ENCODE results near the gene SLX9.

SLX9 gene

DNA sequence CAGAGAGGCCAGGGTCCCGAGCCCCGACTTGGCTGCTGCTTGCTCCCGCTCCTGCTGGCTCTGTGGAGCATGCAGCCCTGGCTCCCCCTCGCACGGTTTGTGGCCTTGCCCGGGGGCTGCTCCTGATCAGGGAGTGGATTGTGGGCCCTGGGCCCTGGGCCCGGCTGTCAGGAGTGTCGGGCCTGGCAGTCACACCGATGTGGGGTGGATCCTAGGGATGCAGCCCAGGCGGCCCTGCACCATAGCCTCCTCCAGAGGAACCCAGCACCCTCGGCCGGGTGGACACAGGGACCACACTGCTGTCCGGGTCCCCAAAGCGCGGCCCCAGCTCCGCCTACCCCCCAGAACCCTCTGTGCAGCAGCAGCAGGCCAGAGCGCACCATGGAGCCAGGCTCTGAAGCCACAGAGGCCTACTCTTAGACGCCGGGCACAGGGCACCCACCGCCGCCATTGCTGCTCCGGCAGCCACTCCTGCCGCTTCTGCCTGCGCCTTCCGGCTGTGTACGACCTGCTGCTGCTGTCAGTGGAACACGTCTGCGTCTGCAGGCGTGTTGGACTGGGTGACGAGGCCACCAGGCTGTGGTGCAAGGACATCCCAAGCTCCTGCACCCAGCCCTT, 9.4 kb downstream of the SLX9 start:
- DNase-seq: no peak

DNA sequence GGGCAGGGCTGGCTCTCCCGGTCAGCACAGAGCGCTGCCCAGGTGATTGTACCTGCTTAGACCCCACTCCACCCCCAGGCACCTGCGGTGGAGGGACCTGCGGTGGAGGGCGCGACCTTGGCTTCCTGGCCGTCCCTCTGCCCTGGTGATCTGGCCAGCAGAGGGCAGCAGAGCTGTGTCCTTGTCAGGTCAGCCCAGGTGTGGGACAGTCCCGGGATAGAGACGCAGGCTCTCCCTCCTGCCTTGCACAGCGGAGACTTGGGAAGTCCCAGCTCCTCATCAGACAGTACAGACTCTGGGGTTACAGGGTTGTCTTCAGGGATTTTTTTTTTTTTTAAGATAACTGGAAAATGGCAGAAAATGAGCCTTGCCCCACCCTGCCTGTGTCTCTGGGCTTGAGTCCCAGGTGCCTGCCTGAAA, 10.0 kb downstream of the SLX9 start:
- peak; percentile 74 for DNase-seq

DNA sequence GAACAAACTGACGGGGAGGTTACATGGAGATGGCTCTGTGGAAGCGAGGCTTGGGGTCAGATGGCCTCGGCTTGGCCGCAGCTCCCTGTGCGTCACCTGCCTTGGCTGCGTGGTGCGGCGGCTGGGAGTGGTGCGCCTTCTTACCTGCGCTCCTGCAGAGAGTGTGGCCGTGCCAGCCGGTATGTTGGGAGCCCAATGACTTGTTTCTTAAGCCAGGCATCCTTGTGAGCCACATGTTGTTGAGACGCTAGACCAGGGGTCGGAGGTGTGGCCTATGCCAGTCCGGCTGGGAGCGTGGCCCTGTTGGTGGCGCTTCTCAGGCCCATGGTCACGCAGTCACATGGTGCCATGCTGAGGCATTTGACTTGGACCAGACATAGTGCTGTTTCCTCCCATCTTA, 10.5 kb downstream of the SLX9 start:
- no peak for DNase-seq

DNA sequence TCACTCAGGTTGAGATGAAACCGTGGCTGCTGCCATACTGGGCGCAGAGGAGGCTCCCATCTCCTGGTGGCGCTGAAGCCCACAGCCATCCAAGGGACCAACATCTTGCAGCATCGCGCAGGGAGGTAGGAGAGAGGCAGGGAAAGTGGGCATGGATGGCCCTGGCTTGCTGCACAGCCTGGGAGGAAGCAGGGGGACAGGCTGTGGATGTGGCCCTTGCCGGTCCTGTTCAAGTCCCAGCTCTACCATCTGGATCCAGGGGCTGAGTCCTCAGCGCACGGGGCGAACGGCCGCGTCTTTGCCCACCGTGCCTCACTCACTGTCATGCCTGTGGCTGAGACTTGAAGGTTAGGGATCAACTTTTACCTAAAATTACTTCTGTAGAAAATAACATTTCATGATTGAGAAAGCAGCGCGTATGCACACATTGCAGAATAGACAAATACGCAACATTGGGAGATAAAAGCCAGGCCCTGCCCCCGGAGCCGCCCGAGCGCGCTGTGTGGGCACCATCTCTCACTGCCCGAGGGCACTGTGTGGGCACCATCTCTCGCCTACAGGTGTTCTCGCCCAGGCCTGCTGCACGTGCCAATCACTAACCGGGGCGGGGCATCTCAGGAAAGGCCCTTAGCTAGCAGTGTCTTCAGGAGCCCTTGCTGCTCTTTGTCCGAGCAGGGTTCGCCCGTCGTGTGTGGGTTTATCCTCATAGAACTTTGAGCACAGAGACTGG, 11.5 kb downstream of the SLX9 start:
- no peak for DNase-seq

DNA sequence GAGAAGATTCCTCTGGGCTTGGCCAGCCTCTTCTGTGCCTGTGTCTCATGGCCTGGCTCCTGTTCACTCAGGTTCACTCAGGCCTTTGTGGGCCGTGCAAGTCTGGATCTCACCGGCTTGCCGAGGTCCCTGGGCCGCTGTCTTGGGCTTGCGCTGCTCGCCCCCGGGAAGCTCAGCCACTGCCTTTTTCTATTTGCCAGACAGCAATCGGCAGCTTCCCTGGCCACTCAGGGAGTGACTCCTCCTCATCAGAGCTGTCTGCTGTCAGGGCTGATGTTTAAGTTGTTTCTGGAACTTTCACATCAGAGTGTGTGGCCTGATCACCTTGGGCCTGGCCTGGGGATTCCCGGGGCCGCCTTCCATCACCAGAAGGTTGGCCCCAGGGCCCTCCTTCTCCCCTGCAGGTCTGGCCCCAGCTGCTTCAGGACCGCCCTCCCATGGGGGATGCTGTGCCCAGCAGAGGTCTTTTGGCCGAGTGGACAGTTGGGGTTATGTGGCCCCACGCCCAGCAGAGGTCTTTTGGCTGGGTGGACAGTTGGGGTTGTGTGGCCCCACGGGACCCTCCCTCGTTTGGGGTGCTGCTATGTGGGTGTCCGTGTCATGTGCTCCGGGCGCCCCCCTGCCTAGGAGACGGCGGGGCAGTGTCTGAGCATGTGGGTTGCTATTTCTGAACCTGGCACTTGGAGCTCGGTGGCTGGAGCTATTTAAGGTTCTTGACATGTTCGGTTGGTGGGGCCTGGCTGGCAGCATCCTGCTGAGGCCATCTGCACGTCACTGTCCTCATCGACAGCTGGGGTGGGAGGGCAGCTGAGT, 12.5 kb downstream of the SLX9 start:
- no peak for DNase-seq

DNA sequence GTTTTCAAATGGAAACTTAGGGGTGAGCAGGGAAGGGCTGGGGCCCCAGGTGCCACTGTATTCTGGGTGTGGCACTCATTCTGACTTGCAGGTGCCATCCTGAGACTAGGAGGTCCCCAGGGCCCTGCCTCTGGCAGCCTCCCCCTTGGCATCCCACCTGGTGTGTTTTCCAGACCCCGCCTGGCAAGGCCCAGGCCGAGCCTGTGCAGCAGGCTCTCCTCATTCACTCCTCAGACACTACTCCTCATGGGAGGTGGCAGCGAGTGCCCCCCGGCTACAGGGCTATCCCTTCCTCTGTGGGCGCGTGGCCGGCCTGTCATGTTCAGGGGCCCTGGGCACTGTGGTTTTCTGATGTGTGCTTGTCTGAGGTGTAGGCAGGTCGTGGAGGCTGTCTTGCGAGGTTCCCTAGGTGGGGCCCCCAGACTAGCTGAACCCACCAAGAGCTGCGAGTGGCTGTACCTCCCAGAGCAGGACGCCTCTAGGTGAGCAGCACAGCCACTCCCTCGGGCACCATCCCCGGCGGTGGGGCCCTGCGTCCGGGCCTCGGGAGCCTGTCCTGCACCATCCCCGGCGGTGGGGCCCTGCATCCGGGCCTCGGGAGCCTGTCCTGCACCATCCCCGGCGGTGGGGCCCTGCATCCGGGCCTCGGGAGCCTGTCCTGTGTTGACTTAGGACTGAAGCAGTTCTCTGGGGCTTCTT, 13.2 kb downstream of the SLX9 start:
- DNase-seq: no peak

DNA sequence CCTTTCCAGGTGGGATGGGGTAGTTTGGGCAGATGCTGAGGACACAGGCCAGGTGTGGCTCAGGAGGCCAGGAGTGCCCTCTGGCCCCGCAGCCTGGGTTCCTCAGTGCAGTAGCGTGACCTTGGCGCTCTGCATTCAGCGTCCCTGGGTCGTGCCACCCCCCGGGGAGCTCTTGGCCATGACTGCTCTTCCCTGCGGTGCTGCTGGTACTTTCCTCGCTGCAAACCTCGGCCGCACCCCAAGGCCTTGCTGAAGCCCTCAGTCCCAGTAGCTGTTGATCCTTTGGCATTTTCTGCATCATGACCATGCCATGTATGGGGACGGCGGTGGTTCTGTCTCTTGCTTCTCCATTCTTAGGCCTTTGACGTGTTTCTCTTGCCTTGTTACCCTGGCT, 13.8 kb downstream of the SLX9 start:
- DNase-seq: no peak

DNA sequence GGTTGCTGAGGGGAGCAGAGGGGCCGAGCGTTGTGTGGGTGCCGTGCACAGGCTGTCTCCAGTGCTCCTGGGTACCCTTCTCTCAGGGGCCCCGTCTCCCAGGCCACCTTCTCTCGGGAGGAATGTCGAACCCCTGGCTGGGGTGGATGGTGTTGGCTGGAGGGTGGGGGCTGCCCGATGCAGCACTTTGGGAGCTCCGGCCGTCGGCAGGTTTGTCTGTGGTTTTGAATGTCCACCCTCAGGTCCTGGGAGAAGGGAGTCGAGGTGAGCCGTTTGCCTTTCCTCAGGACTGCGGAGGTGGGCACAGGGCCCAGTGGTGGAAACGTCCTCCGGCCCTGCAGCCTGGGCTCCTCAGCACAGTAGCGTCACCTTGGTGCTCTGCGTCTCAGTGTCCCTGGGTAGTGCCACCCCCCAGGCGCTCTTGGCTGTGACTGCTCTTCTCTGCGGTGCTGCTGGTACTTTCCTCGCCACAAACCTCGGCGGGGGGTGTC, 14.5 kb downstream of the SLX9 start:
- no peak for DNase-seq

DNA sequence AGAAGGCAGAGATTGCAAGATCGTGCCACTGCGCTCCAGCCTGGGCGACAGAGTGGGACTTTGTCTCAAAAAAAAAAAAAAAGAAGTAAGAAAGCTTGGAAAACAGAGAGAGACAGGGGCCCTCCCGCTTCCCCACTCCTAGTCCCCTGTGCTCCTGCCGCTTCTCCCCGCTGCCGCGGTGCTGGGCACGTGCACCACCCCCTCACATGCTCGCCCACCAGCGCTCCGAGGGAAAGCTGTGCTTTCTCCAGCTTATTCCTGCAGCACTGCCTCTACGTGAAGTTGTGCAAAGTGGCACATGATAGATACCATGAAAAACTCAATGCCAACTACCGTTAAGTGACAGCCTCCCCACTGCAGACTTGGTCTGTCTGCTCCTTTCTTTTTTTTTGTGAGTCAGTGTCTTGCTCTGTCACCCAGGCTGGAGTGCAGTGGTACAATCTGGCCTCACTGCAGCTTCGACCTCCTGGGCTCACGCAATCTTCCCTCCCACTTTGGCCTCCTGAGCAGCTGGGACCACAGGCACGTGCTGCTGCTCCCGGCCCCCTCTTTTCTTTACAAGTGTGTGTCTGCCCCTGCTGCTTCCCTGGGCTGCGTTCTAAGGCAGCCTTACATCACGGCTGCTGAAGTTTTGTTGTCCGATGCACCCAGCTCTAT, 15.4 kb downstream of the SLX9 start:
- DNase-seq: no peak

DNA sequence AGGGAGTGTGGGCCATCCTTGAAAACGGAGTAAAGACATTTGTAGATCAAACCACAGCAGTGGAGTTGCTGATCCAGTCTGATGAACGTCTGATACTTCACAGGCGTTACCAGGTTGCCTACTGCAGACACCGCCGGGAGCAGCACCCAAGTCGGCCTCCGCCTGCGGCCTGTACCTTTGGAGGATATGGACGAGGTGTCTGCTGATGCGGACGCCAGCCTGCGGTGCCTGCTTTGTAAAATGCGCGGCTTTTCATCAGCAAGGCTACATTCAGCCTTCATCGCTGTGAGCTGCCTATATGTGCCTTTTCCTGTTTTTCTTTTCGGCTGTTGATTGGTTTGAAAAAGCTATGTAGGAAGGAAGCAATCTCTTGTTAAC, 16.0 kb downstream of the SLX9 start:
- no peak for DNase-seq

DNA sequence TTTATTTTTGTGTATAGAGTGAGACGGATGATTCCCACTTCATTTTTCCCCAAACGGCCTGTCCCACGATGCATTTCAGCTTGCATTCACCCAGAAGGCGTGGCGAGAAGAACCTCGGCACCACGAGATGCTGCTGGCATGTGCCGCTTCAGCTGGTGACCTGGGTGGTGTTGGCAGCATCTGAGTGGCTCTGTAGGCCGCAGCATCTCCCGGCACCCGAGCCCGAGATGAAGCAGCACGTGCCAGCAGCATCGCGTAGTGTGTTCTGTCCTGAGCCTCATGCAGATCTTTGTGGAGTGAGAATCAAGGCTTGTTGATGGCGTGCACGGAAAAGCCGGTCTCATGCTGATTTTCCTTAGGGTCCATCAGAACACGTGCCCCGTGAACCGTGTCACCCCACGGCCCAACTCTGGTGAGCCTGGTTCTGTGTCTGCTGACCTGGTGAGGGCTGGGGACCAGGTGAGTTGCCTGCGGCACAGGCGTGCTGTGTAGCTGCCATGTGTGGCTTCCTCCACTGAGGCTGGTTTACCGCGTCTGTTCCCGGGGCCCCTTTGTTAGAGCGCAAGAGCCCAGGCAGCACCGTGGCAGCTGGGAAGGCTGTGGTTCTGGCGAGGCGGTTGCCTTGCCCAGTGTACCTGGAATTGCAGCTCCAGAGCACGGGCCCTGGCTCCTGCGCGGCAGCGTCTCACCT, 16.7 kb downstream of the SLX9 start:
- DNase-seq: no peak

DNA sequence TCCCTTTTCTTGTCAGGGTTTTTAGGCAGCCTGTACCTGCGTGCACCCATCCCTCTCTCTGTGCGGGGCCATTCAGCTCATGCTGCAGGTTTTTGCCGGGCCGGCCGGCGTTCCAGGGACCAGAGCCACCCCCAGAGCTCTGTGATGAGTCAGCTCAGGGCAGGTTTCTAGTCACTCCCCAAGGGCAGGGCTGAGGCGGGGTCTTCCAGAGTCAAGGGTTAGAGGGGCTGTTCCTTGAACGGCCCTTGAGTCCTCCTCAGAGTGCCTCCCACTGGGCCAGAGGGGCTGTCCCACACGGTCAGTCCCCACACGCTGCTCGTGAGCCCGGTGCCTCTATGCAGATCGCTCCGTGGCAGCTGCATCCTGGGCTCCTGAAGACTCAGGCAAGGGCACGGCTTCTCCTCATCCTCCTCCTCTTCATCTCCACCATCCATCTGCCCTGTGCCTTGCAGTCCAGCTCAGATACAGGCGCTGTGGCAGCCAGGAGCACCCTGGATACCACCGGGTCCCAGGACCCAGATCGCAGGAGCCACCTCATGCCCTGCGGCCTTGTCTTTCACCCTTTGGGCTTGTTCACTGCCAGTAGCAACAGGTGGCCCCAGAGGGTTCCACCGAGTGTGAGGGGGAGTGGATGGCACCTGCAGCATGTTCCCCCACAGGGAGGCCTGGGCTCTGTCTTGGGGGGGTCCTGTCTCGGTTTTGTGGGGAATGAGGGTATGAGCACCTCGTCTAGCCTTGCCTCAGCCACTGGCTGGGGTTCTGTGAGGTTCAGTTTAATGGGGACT, 17.4 kb downstream of the SLX9 start:
- DNase-seq: no peak

DNA sequence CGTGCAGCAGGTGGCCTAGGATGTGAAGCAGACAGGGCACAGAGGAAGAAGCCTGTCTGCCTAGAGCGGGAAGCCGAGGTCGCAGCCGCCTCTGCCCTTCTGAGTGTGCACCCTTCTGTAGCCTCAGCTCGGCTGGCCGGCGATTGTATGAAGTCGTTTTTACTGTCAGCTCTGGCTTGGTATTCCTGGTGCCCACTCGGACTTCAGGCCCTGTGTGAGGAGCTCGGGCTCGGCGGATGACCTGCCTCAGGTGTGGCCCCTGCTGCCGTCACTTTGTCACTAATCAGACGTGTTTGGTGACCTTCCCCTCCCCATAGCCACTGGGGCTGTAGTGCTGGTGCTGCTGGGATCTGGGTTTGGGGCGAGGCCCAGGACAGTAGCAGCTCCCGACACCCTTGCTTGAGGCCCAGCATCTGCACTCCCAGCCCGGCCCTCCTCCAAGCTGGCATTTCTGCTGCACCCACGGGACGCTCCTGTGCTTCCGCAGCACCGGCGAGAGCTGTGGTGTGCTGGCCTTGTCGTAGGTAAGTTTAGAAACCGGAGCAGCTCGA, 18.1 kb downstream of the SLX9 start:
- DNase-seq: no peak

DNA sequence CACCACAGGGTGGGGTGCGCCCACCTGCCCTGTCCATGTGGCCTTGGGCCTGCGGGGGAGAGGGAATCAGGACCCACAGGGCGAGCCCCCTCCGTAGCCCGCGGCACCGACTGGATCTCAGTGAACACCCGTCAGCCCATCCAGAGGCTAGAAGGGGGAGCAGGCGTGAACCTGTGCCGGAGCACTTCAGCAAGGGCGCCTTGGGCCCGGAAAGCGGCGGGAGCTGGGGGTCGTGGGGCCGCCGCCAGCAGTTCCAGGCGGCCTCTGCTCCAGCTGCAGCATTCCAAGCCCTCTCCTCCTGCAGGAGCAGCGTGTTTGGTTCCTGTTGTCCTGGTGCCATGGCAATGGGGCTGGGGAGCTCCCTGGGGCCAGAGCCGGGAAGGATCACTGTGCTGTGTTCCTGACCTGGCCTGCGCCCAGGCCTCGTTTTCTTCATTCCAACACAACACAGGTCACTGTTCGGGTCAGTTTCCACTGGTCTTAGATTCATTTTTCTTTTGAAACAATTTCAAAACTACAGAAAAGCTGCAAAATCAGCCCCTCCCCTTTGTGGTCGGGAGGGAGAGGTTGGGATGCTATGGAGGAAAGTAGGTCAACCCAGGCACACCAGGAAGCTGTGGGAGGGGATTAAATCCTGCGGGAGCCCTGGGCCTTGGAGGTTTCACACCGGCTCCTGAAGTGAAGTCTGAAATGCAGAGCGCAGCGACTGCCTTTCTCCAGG, 18.8 kb downstream of the SLX9 start:
- no peak for DNase-seq

DNA sequence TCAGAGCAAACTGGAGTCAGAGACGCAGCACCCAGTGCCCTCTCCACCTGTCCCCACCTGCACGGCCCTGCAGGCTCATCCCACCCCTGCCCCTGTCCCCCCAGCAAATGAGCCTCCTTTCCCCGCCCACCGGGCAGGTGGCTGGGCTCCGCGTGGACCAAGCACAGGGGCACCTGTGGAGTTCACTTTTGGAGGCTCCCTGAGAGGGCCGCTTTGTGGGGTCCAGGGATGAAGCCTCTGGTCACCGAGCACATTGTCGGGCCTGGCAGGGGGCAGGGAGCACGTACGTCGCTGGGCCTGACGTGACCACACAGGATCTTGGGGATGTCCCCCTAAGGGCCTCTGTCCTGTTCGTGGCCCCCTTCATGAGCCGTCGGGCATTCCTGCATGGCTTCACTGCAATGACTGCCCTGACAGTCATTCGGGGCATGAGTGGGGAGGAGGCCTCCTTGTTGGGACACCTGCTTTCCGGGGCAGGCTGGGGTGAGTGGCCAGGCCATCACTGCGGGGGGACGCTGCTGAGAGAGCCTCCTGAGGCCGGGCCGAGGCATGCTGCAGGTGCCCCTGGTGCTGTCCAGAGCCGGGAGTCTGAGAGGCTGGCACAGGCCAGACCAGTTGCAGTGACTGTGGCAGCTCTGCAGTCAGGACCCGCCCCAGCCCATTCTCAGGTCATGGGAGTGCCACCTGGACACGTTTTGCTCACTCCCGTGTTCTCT, 19.7 kb downstream of the SLX9 start:
- DNase-seq: no peak

DNA sequence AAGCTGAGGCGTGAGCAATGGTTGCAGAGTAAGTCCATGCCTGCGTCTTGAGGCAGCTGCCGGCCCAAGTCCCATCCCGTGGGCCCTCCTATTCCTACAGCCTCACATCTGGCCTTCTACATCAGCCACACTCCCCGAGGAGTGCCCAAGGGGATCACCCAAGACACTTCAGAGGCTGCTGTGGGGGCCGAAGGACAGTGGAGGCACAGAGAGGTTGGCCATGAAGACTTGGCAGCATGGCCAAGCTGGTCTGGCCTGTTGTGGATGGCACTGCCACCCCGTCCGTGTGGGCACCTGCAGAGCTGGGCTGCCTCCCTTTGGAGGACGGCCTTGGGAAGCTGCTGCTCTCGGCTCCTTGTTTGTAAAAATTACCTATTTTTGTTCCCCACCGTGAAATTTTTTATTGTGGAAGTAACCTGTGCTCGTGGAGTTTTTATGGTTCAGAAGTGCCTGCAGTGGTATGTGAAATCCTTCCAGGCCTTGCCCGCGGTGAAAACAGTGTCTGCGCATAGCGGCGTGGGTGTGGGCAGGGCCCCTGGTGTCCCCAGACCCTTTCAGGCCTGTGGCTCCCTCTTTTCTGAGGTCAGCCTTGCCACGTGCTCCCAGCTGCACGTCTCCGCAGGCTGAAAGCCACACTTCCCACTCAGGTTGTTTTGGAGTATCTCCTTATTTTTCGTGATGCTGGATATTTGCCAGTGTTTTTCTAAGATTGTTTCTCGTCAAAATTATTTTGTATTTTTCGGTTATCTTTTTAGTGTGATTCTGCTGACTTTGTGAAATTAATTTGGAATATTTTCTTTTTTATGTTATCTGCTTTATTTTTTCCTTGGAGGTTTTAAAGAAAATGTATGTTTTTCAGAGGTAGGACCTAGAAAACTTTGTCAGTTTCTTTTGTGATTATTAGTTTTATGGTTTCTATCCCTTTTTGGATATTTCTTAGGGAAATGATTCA, 20.6 kb downstream of the SLX9 start:
- no peak for DNase-seq

DNA sequence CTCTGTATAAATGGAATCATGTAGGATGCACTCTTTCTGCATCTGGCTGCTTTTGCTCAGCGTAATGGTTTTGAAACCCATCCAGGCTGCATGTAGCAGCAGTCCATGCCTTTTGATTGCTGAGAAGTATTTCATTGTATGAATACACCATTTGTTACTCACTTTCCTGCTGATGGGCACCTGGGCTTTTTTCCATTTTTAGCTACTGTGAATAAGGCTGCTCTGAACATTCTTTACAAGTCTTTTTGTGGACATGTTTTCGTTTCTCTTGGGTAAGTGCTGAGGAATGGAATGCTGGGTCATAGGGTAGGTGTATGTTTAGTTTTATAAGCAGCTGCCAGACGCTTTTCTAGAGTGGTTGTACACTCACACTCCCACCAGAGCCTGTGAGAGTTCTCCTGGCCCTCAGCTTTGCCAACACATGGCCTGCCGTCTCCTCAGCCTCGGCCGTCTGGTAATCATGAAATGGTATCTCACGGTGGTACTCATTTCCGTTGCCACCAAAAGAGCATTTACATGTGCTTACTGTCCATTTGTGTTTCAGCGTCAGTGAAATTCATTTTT, 22.7 kb downstream of the SLX9 start:
- no peak for DNase-seq

DNA sequence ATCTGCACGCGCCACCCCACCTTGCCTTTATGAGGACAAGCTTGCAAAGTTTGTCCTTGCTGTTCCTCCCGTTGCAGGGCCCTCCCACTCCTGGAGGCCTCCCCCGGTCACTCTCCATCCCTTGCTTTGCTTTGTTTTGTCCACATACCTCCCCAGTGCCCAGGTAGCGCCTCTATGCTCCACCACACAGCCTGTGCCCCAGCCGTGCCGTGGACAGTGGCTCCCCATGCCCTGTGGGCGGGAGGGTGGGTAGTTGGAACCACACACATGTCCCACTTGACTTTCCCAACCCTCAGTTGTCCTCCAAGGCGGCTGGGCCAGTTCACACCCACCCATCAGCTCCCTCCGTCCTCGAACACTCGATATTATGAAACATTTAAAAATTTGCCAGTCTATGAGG, 24.6 kb downstream of the SLX9 start:
- DNase-seq: no peak
